HG03442 (cell line): Measurements from ENCODE around the gene DSG3.

Experiments used
- ATAC-seq: cut with Tn5 transposase; IDR thresholded peaks from one replicate; pipeline ENCODE4 v1.9.1; 2021; ENCODE audit warnings: mild to moderate bottlenecking, moderate library complexity; ENCODE audit not compliant: unreplicated experiment

DSG3 gene

GRCh38 chr18:31429623-31430022, 17.9 kb upstream of the DSG3 start:
- no peak for ATAC-seq

GRCh38 chr18:31430072-31430471, 17.5 kb upstream of the DSG3 start:
- no peak for ATAC-seq

GRCh38 chr18:31430554-31430953, 17.0 kb upstream of the DSG3 start:
- no peak for ATAC-seq

- ATAC-seq, result no peak
Measured at GRCh38 chr18:31432316-31432715, 15.2 kb upstream of the DSG3 start.

GRCh38 chr18:31436825-31437224, 10.7 kb upstream of the DSG3 start:
- no peak for ATAC-seq

GRCh38 chr18:31438402-31438801, 9.1 kb upstream of the DSG3 start:
- peak; percentile 93 for ATAC-seq

- no peak for ATAC-seq
Measured at GRCh38 chr18:31439807-31440325, 7.7 kb upstream of the DSG3 start.

- ATAC-seq, result no peak
Measured at GRCh38 chr18:31440787-31441186, 6.8 kb upstream of the DSG3 start.

GRCh38 chr18:31441493-31441892, 6.0 kb upstream of the DSG3 start:
- ATAC-seq, result no peak

- ATAC-seq, result no peak
Measured at GRCh38 chr18:31444142-31444541, 3.4 kb upstream of the DSG3 start.

GRCh38 chr18:31445908-31446307, 1.6 kb upstream of the DSG3 start:
- ATAC-seq, result no peak

GRCh38 chr18:31446854-31447253, 687 bp upstream of the DSG3 start:
- no peak for ATAC-seq

- no peak for ATAC-seq
Measured at GRCh38 chr18:31450409-31450808, 2.9 kb downstream of the DSG3 start.

- ATAC-seq, result no peak
Measured at GRCh38 chr18:31451625-31452024, 4.1 kb downstream of the DSG3 start.

- ATAC-seq, result no peak
Measured at GRCh38 chr18:31454066-31454708, 6.6 kb downstream of the DSG3 start.

GRCh38 chr18:31469629-31470028, 22.1 kb downstream of the DSG3 start:
- ATAC-seq, result no peak

GRCh38 chr18:31478688-31479087, 31.1 kb downstream of the DSG3 start:
- ATAC-seq, result no peak

GRCh38 chr18:31482051-31482450, 34.5 kb downstream of the DSG3 start:
- ATAC-seq, result no peak

- no peak for ATAC-seq
Measured at GRCh38 chr18:31483396-31483795, 35.9 kb downstream of the DSG3 start.

- no peak for ATAC-seq
Measured at GRCh38 chr18:31484461-31484860, 36.9 kb downstream of the DSG3 start.

- ATAC-seq, result no peak
Measured at GRCh38 chr18:31486165-31486564, 38.6 kb downstream of the DSG3 start.

GRCh38 chr18:31487246-31488015, 39.9 kb downstream of the DSG3 start:
- ATAC-seq, result no peak
